Panc1 (cell line): ENCODE results near the gene IGSF3. TPM values are rescaled to one million over a fixed set of nuclear protein-coding genes. Genes with fewer than 3 reads are reported as not detected.

Experiments
- ATAC-seq: fragments of 200-7000 bp; cut with Tn5 transposase; 2 replicates; pipeline ENCODE4 v1.9.1; 2020; ENCODE audit warnings: mild to moderate bottlenecking, moderate library complexity
- BruUV-seq: library from RNA; stranded (reverse); fragments of 400-500 nt; replicated peaks from 2 replicates; lab custom pipeline; 2021; lab: Mats Ljungman, UMichigan
- CTCF ChIA-PET: fragments of 300-600 bp; sonication (Branson Sonifier 250); formaldehyde crosslinking; loops from one replicate; lab custom pipeline; 2022; ENCODE audit warnings: antibody characterized with exemption; lab: Charles Lee
- POLR2A ChIA-PET: fragments of 300-600 bp; sonication (Branson Sonifier 250); formaldehyde crosslinking; loops from one replicate; lab custom pipeline; 2022; ENCODE audit warnings: antibody characterized with exemption; lab: Charles Lee
- DNase-seq: peaks from one replicate; pipeline ENCODE4 v3.0.0-alpha.2; 2010; ENCODE audit warnings: low read depth, low spot score
- H3K27ac ChIP-seq: 2 replicates; pipeline ENCODE4 v1.5.1; 2011; ENCODE audit warnings: mild to moderate bottlenecking, low read length, inconsistent platforms
- H3K27me3 ChIP-seq: fragments of 200-500 bp; sonication (Bioruptor generic); 2 replicates; pipeline ENCODE4 v1.6.0; 2014; ENCODE audit warnings: low read length, inconsistent platforms; ENCODE audit not compliant: control insufficient read depth, insufficient read depth
- H3K36me3 ChIP-seq: fragments of 200-500 bp; sonication (Bioruptor generic); 2 replicates; pipeline ENCODE4 v1.5.1; 2014; ENCODE audit warnings: inconsistent platforms, mild to moderate bottlenecking, low read length, moderate library complexity; ENCODE audit not compliant: control insufficient read depth, insufficient read depth
- H3K4me1 ChIP-seq: 2 replicates; pipeline ENCODE4 v1.5.1; 2011; ENCODE audit warnings: inconsistent platforms, mild to moderate bottlenecking, low read length, moderate library complexity; ENCODE audit not compliant: control insufficient read depth, insufficient read depth
- H3K4me3 ChIP-seq, 2 experiments: 2 replicates each; pipeline ENCODE4 v1.5.1; 2011 to 2012; ENCODE audit warnings: low read depth in 2 of 2, low read length in 2 of 2, mild to moderate bottlenecking in 2 of 2, inconsistent platforms in 1 of 2, moderate library complexity in 1 of 2
- H3K9me3 ChIP-seq: fragments of 200-500 bp; sonication (Bioruptor generic); 2 replicates; pipeline ENCODE4 v1.5.1; 2014; ENCODE audit warnings: low read depth, mild to moderate bottlenecking, inconsistent platforms, low read length, moderate library complexity; ENCODE audit not compliant: control insufficient read depth, insufficient read depth
- POLR2AphosphoS5 ChIP-seq: IDR thresholded peaks from 2 replicates; pipeline ENCODE4 v1.6.1; 2012; ENCODE audit warnings: mild to moderate bottlenecking, low read depth, low read length, moderate library complexity
- SIN3A ChIP-seq: IDR thresholded peaks from 2 replicates; pipeline ENCODE4 v1.6.1; 2012; ENCODE audit warnings: low read depth, mild to moderate bottlenecking, low read length, moderate library complexity, borderline replicate concordance; ENCODE audit not compliant: insufficient read depth
- TCF7L2 ChIP-seq: IDR thresholded peaks from 2 replicates; pipeline ENCODE4 v1.6.1; 2011; ENCODE audit warnings: mild to moderate bottlenecking, low read depth, low read length, inconsistent platforms
- in situ Hi-C: cut with HindIII; loops from 2 replicates; pipeline ENCODE4 v1.10.0; 2016; ENCODE audit warnings: low sequenced_read_pairs, low pct_unique_long_range_greater_than_20kb
- intact Hi-C: fragments of 100-400 bp; cut with micrococcal nuclease; formaldehyde crosslinking; loops from one replicate; pipeline ENCODE4 v1.10.0; 2022; ENCODE audit not compliant: unreplicated experiment
- total RNA-seq: library from RNA; stranded (reverse); gene quantifications from one replicate; pipeline ENCODE4 v1.2.1, GENCODE V29; 2021; ENCODE audit not compliant: unreplicated experiment
- TF ChIP-seq, protein P1 (sequence below), 2 experiments: IDR thresholded peaks; 2 replicates each; pipeline ENCODE4 v1.6.1; 2011 to 2012; ENCODE audit warnings: low read depth in 2 of 2, control low read depth in 1 of 2, low read length in 1 of 2, mild to moderate bottlenecking in 1 of 2, moderate library complexity in 1 of 2; ENCODE audit not compliant: insufficient read depth in 1 of 2
- TF ChIP-seq, protein P2 (sequence below): fragments of 450-650 bp; IDR thresholded peaks from 2 replicates; pipeline ENCODE4 v1.5.1; 2017; ENCODE audit warnings: mild to moderate bottlenecking

IGSF3 gene
- total RNA-seq, 1 experiment from 2014 or later = 9.3 TPM

DNA sequence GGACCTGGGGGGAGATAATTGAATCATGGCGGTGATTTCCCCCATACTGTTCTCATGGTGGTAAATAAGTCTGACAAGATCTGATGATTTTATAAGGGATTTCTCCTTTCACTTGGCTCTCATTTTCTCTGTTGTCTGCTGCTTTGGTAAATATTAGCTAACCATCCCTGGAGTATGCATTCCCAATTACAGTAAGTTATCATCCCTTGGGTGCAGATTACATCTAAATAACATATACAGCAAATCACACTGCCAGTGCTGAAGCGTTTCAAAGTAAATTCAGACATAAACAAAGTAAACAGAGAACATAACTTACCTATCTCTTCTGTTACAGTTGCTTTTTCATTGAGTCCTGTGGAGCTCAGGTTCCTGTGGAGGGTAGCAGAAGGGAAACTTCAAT lies 38.6 kb upstream of the IGSF3 start:
- no peak overlapping the region for H3K27ac ChIP-seq
- TF ChIP-seq TCF7L2 = no peak
- TF ChIP-seq, protein P1, sequence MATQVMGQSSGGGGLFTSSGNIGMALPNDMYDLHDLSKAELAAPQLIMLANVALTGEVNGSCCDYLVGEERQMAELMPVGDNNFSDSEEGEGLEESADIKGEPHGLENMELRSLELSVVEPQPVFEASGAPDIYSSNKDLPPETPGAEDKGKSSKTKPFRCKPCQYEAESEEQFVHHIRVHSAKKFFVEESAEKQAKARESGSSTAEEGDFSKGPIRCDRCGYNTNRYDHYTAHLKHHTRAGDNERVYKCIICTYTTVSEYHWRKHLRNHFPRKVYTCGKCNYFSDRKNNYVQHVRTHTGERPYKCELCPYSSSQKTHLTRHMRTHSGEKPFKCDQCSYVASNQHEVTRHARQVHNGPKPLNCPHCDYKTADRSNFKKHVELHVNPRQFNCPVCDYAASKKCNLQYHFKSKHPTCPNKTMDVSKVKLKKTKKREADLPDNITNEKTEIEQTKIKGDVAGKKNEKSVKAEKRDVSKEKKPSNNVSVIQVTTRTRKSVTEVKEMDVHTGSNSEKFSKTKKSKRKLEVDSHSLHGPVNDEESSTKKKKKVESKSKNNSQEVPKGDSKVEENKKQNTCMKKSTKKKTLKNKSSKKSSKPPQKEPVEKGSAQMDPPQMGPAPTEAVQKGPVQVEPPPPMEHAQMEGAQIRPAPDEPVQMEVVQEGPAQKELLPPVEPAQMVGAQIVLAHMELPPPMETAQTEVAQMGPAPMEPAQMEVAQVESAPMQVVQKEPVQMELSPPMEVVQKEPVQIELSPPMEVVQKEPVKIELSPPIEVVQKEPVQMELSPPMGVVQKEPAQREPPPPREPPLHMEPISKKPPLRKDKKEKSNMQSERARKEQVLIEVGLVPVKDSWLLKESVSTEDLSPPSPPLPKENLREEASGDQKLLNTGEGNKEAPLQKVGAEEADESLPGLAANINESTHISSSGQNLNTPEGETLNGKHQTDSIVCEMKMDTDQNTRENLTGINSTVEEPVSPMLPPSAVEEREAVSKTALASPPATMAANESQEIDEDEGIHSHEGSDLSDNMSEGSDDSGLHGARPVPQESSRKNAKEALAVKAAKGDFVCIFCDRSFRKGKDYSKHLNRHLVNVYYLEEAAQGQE (IDR thresholded peaks at IDR 0.05; ENCODE audit: insufficient read depth in 1 of 2, low read depth in 2 of 2, low read length in 1 of 2) = no peak
- TF ChIP-seq SIN3A = no peak
- TF ChIP-seq, protein P2, sequence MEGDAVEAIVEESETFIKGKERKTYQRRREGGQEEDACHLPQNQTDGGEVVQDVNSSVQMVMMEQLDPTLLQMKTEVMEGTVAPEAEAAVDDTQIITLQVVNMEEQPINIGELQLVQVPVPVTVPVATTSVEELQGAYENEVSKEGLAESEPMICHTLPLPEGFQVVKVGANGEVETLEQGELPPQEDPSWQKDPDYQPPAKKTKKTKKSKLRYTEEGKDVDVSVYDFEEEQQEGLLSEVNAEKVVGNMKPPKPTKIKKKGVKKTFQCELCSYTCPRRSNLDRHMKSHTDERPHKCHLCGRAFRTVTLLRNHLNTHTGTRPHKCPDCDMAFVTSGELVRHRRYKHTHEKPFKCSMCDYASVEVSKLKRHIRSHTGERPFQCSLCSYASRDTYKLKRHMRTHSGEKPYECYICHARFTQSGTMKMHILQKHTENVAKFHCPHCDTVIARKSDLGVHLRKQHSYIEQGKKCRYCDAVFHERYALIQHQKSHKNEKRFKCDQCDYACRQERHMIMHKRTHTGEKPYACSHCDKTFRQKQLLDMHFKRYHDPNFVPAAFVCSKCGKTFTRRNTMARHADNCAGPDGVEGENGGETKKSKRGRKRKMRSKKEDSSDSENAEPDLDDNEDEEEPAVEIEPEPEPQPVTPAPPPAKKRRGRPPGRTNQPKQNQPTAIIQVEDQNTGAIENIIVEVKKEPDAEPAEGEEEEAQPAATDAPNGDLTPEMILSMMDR = no peak
- no peak for TF ChIP-seq POLR2AphosphoS5
- CTCF ChIA-PET = no interaction called here
- DNase-seq (no peak), ATAC-seq (no peak)
- no peak overlapping the region for H3K4me3 ChIP-seq
- H3K9me3 ChIP-seq = no peaks in the 10 kb centered on the region
- no peaks in the 10 kb centered on the region for H3K4me1 ChIP-seq
- in situ Hi-C loops (no loop called here), intact Hi-C loops (no loop called here)
- no peaks in the 10 kb centered on the region for H3K36me3 ChIP-seq
- no peaks in the 10 kb centered on the region for H3K27me3 ChIP-seq
- BruUV-seq = no TSS peak
- POLR2A ChIA-PET = no interaction called here

DNA sequence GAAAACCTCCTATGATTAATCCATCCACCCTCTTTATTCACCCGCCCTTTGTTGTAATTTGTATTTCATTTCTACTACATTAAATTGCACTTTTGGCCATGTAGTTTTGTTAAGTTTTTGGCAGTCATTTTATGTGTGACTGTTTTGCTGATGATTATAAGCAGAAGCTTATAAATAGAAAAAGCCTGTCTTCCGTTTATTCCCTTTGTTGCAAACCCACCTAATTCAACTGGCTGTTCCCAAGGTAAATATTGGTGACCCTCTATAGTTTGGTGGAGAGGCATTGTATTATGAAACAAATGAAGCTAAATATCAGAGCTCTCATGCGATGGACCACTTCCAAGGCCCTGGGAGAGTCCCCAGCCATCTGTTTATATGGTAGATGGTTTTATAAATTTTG lies 36.7 kb upstream of the IGSF3 start:
- ATAC-seq (no peak), DNase-seq (no peak)
- CTCF ChIA-PET = no interaction called here
- Histone ChIP-seq H3K4me3 (no peak overlapping the region), H3K9me3 (no peaks in the 10 kb centered on the region), H3K4me1 (no peaks in the 10 kb centered on the region), H3K27me3 (no peaks in the 10 kb centered on the region), H3K36me3 (no peaks in the 10 kb centered on the region), H3K27ac (no peak overlapping the region)
- BruUV-seq = no TSS peak
- POLR2A ChIA-PET = no interaction called here
- intact Hi-C loops = no loop called here
- TF ChIP-seq, protein P1 (IDR thresholded peaks at IDR 0.05; ENCODE audit: insufficient read depth in 1 of 2, low read depth in 2 of 2, low read length in 1 of 2) = no peak
- TF ChIP-seq SIN3A (no peak), POLR2AphosphoS5 (no peak), TCF7L2 (no peak)
- TF ChIP-seq, protein P2 = no peak
- in situ Hi-C loops = no loop called here
